Body of pancreas (tissue), 4 donors: ENCODE measurements around the gene TOP1. TPM values are rescaled to one million over a fixed set of nuclear protein-coding genes. Genes with fewer than 3 reads are reported as not detected.

Experiments
- ATAC-seq: fragments of 150-250 bp; one replicate; pipeline ENCODE4 v1.9.1; 2016
- DNase-seq, 4 donors: peaks; one replicate each; pipeline ENCODE4 v3.0.0-alpha.2; 2019
- H3K27ac ChIP-seq, 4 donors: fragments of 200-600 bp; sonication (generic); 1 replicate in 3 of 4; 2 replicates in 1 of 4; pipeline versions ENCODE4 v1.5.1 to v1.6.1; 2016 to 2019; ENCODE audit warnings: mild to moderate bottlenecking in 1 of 4, mixed read lengths in 1 of 4, moderate library complexity in 1 of 4
- H3K27me3 ChIP-seq, 2 donors: fragments of 200-600 bp; sonication (generic); one replicate each; pipeline ENCODE4 v1.6.0; 2016; ENCODE audit warnings: mild to moderate bottlenecking in 1 of 2
- H3K36me3 ChIP-seq, 2 donors: fragments of 200-600 bp; sonication (generic); replicated peaks in 1 of 2; 2 replicates each; pipeline ENCODE4 v1.5.1; 2016; ENCODE audit warnings: low read depth in 2 of 2; ENCODE audit not compliant: insufficient read depth in 1 of 2
- H3K4me1 ChIP-seq: fragments of 200-600 bp; sonication (generic); one replicate; pipeline ENCODE4 v1.6.0; 2016
- H3K4me3 ChIP-seq, 2 donors: fragments of 200-600 bp; sonication (generic); 1 replicate in 1 of 2; 2 replicates in 1 of 2; pipeline ENCODE4 v1.5.1; 2016 to 2019
- H3K9me3 ChIP-seq, 3 donors: fragments of 200-600 bp; sonication (generic); 1 replicate in 2 of 3; 2 replicates in 1 of 3; pipeline ENCODE4 v1.5.1; 2016
- POLR2A ChIP-seq, 3 donors: fragments of 450-650 bp; IDR thresholded peaks; one replicate each; pipeline ENCODE4 v1.6.1; 2016; ENCODE audit warnings: antibody characterized with exemption in 3 of 3, mild to moderate bottlenecking in 2 of 3
- WGBS, 2 donors: methylation state at CpG; one replicate each; pipeline ENCODE4 v1.1.5; 2017; 5-methylcytosine and 5-hydroxymethylcytosine counted together
- intact Hi-C: fragments of 100-400 bp; cut with DNase I; formaldehyde crosslinking; loops from one replicate; pipeline ENCODE4 v1.15.1; 2023
- total RNA-seq, 2 donors: library from RNA; depleted of rRNA; stranded (reverse); fragments of >200 nt; gene quantifications; one replicate each; pipeline ENCODE4 v1.1.0, GENCODE V29; 2016
- TF ChIP-seq, protein P1 (sequence below), 7 experiments: fragments of 450-650 bp in 4 of 7; fragments of 200-600 bp in 3 of 7; sonication (generic) in 3 of 7; IDR thresholded peaks; one replicate each; pipeline ENCODE4 v1.5.1; 2016 to 2019; ENCODE audit warnings: antibody characterized with exemption in 7 of 7

The TOP1 gene
- total RNA-seq, 2 donors from 2014 or later: 12.2 to 18.5 TPM

GRCh38 chr20:41143354-41143753 is 114.7 kb downstream of the TOP1 start:
- intact Hi-C loops: no loop called here
- H3K4me3 ChIP-seq: no peak overlapping the region
- H3K27ac ChIP-seq: no peak overlapping the region
- H3K4me1 ChIP-seq: peaks cover 39% of the 10 kb centered on the region
- H3K9me3 ChIP-seq: no peaks in the 10 kb centered on the region
- TF ChIP-seq POLR2A (IDR thresholded peaks at IDR 0.05): no peak
- TF ChIP-seq, protein P1, sequence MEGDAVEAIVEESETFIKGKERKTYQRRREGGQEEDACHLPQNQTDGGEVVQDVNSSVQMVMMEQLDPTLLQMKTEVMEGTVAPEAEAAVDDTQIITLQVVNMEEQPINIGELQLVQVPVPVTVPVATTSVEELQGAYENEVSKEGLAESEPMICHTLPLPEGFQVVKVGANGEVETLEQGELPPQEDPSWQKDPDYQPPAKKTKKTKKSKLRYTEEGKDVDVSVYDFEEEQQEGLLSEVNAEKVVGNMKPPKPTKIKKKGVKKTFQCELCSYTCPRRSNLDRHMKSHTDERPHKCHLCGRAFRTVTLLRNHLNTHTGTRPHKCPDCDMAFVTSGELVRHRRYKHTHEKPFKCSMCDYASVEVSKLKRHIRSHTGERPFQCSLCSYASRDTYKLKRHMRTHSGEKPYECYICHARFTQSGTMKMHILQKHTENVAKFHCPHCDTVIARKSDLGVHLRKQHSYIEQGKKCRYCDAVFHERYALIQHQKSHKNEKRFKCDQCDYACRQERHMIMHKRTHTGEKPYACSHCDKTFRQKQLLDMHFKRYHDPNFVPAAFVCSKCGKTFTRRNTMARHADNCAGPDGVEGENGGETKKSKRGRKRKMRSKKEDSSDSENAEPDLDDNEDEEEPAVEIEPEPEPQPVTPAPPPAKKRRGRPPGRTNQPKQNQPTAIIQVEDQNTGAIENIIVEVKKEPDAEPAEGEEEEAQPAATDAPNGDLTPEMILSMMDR (IDR thresholded peaks at IDR 0.05): no peak
- no peaks in the 10 kb centered on the region for H3K36me3 ChIP-seq
- no peak for ATAC-seq
- H3K27me3 ChIP-seq: no peaks in the 10 kb centered on the region
- no peak for DNase-seq
- WGBS, 2 donors: 42 to 60% methylated on average over 2 of the region's 2 CpGs

- DNase-seq (no peak), ATAC-seq (no peak)
- Histone ChIP-seq H3K27ac (no peak overlapping the region), H3K27me3 (no peaks in the 10 kb centered on the region), H3K4me3 (no peak overlapping the region), H3K4me1 (peaks cover 33% of the 10 kb centered on the region), H3K36me3 (no peaks in the 10 kb centered on the region), H3K9me3 (no peaks in the 10 kb centered on the region)
- TF ChIP-seq, protein P1 (IDR thresholded peaks at IDR 0.05): no peak
- TF ChIP-seq POLR2A (IDR thresholded peaks at IDR 0.05): no peak
- intact Hi-C loops: no loop called here
- 94 to 100% methylated on average over 2 of the region's 2 CpGs for WGBS, 2 donors
Observed at GRCh38 chr20:41145317-41145716, 116.7 kb downstream of the TOP1 start.

- Histone ChIP-seq H3K9me3 (no peaks in the 10 kb centered on the region), H3K4me3 (no peak overlapping the region), H3K36me3 (no peaks in the 10 kb centered on the region), H3K4me1 (peaks cover 26% of the 10 kb centered on the region), H3K27ac (peak overlapping the region in 1 of 4 donors; percentile 16), H3K27me3 (no peaks in the 10 kb centered on the region)
- ATAC-seq: no peak
- no peak for DNase-seq
- TF ChIP-seq POLR2A (IDR thresholded peaks at IDR 0.05): no peak
- TF ChIP-seq, protein P1 (IDR thresholded peaks at IDR 0.05): no peak
- 79 to 84% methylated on average over 2 to 12 of the region's 12 CpGs for WGBS, 2 donors
- intact Hi-C loops: no loop called here
Observed at GRCh38 chr20:41145821-41146620, 117.4 kb downstream of the TOP1 start.

GRCh38 chr20:41147767-41148191 is 119.2 kb downstream of the TOP1 start:
- TF ChIP-seq POLR2A (IDR thresholded peaks at IDR 0.05): no peak
- TF ChIP-seq, protein P1 (IDR thresholded peaks at IDR 0.05): no peak
- intact Hi-C loops: no loop called here
- Histone ChIP-seq H3K27me3 (no peaks in the 10 kb centered on the region), H3K4me3 (no peak overlapping the region), H3K9me3 (no peaks in the 10 kb centered on the region), H3K36me3 (no peaks in the 10 kb centered on the region), H3K4me1 (peaks cover 16% of the 10 kb centered on the region), H3K27ac (no peak overlapping the region)
- 66 to 78% methylated on average over 8 of the region's 8 CpGs for WGBS, 2 donors
- DNase-seq: peak in 2 of 4 donors; percentile 26 to 28
- ATAC-seq: no peak

GRCh38 chr20:41148942-41149341 is 120.3 kb downstream of the TOP1 start:
- no peak overlapping the region for H3K27ac ChIP-seq

More at GRCh38 chr20:41148942-41149341, 120.3 kb downstream of the TOP1 start:
- H3K36me3 ChIP-seq: no peaks in the 10 kb centered on the region
- TF ChIP-seq, protein P1 (IDR thresholded peaks at IDR 0.05): no peak
- no peak for TF ChIP-seq POLR2A (IDR thresholded peaks at IDR 0.05)
- peaks cover 14% of the 10 kb centered on the region for H3K4me1 ChIP-seq
- ATAC-seq (no peak), DNase-seq (no peak)
- no peaks in the 10 kb centered on the region for H3K9me3 ChIP-seq
- WGBS, 2 donors: 75 to 76% methylated on average over 5 of the region's 5 CpGs
- intact Hi-C loops: no loop called here
- H3K27me3 ChIP-seq: no peaks in the 10 kb centered on the region
- no peak overlapping the region for H3K4me3 ChIP-seq
